LNCaP clone FGC (cell line): ENCODE data around the gene RBP3.

Source experiments
- DNase-seq: peaks from one replicate; pipeline ENCODE4 v3.0.0-alpha.2; 2011; ENCODE audit warnings: low read depth
- H3K4me3 ChIP-seq: 2 replicates; pipeline ENCODE4 v1.5.1; 2011; ENCODE audit warnings: mild to moderate bottlenecking, low read depth, low read length, control low read depth
- CTCF ChIP-seq: IDR thresholded peaks from 2 replicates; pipeline ENCODE4 v1.5.1; 2012; ENCODE audit warnings: mild to moderate bottlenecking; ENCODE audit not compliant: control insufficient read depth, insufficient read depth; ENCODE audit errors: extremely low read depth

Gene RBP3

DNA sequence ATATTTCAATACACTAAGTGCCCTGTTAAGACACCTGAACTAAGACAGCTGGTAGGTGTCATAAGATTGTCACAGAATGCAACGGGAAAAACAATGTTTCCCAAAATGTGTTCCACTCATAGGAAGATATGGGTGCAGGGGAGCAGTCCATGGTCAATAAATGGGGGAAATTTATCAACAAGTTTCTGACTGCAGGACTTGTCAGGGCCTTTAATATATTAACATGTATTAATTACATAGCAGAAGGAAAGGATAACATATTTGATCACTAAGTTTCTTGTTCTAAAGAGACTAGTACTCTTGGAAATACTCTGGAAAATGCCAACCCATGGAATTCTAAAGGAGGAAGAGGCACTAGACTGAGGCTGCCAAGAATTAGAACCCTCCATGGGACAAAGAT lies 6.7 kb downstream of the RBP3 start:
- no peak for DNase-seq
- H3K4me3 ChIP-seq, result no peak overlapping the region
- TF ChIP-seq CTCF, result no peak

DNA sequence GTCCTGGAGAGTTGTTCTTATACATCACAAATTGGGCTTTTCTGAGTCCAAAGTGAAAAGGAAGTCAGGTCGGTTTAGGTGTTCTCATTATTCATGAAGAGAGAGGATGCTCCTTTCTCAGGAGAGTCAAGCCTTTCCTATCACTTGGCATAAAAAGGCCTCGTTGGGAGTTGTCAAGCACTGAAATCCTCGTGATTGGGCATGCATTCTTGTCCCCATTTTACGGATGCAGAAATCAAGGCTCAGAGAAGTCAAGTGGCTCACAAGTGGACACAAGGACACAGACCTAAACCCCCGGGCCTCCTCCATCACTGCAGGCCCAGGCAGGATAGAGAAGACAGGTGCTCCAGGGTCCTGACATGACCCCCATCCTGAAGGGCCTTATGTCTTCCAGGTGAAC lies 8.5 kb downstream of the RBP3 start:
- H3K4me3 ChIP-seq, result no peak overlapping the region
- no peak for TF ChIP-seq CTCF
- no peak for DNase-seq

GRCh38 chr10:47357131-47357582 lies 9.0 kb downstream of the RBP3 start:
- TF ChIP-seq CTCF, result no peak
- no peak overlapping the region for H3K4me3 ChIP-seq
- DNase-seq, result no peak

GRCh38 chr10:47357911-47358310 lies 9.7 kb downstream of the RBP3 start:
- TF ChIP-seq CTCF, result no peak
- DNase-seq, result no peak
- no peak overlapping the region for H3K4me3 ChIP-seq

DNA sequence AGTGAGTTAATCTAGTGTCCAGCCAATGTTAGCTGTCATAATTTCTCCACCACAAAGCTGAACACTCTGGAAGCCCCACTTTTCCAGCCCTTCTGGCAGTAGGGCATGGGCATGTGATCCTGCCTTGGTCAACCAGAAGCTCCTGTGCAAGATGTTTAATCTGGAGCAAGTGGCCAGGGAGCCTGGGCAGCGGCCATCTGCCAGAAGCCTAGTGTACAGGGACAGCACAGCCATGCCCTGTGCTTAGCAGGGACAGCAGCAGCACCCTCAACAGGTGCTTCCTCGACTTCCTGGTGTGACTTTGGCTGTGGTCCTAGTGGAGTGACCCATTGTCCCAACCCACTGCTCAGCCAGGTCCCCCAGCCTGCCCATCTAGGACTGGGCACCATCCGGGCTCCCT lies 10.3 kb downstream of the RBP3 start:
- no peak for TF ChIP-seq CTCF
- H3K4me3 ChIP-seq, result no peak overlapping the region
- no peak for DNase-seq

DNA sequence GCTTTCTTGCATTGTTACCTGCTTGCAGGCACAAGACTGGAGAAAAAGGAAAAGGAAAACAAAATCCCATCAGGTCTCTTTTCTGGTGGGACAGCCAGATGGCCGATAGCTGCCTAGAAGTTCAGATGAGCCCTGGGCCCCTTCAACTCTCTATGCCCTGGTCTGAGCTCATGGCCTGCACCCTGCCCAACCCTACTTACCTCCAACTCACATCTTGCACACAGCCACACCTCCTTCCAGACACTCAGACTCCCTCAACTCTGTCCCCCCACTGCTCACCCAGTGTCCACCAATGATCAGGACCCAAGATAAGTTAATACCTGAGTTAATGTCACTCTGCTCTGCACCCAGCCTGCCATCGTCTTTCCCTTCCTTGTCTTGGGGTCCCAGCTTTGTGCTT lies 10.9 kb downstream of the RBP3 start:
- no peak overlapping the region for H3K4me3 ChIP-seq
- DNase-seq, result no peak
- TF ChIP-seq CTCF, result no peak

GRCh38 chr10:47359626-47360418 lies 11.7 kb downstream of the RBP3 start:
- no peak for TF ChIP-seq CTCF
- H3K4me3 ChIP-seq, result no peak overlapping the region
- no peak for DNase-seq
